NT2/D1 (cell line): ENCODE data around the gene SLC30A3.
A peak's percentile ranks its signal among the peaks of the same experiment; 100 is the strongest.

ENCODE experiments used
- DNase-seq: peaks from one replicate; pipeline ENCODE4 v3.0.0-alpha.2; 2011; ENCODE audit warnings: low read depth, low spot score
- H3K27me3 ChIP-seq: 2 replicates; pipeline ENCODE4 v1.6.0; 2011; ENCODE audit warnings: mild to moderate bottlenecking; ENCODE audit not compliant: insufficient read length, insufficient read depth
- H3K36me3 ChIP-seq: 2 replicates; pipeline ENCODE4 v1.6.1; 2011; ENCODE audit warnings: mild to moderate bottlenecking, low read length, mixed read lengths; ENCODE audit not compliant: insufficient read depth, insufficient read length
- H3K4me1 ChIP-seq: 2 replicates; pipeline ENCODE4 v1.5.1; 2011; ENCODE audit not compliant: insufficient read depth, insufficient read length
- H3K4me3 ChIP-seq: 2 replicates; pipeline ENCODE4 v1.5.1; 2011; ENCODE audit warnings: low read depth; ENCODE audit not compliant: insufficient read length
- H3K9ac ChIP-seq: 2 replicates; pipeline ENCODE4 v1.6.0; 2011; ENCODE audit warnings: low read depth; ENCODE audit not compliant: insufficient read length
- H3K9me3 ChIP-seq: 2 replicates; pipeline ENCODE4 v1.5.1; 2011; ENCODE audit warnings: mild to moderate bottlenecking, low read length; ENCODE audit not compliant: insufficient read depth
- SUZ12 ChIP-seq: IDR thresholded peaks from 2 replicates; pipeline ENCODE4 v1.6.1; 2011; ENCODE audit not compliant: insufficient read length, insufficient read depth; ENCODE audit errors: extremely low read depth
- YY1 ChIP-seq: IDR thresholded peaks from 2 replicates; pipeline ENCODE4 v1.6.1; 2011; ENCODE audit not compliant: insufficient read length, insufficient read depth
- ZNF274 ChIP-seq: IDR thresholded peaks from 2 replicates; pipeline ENCODE4 v1.6.1; 2011; ENCODE audit warnings: mild to moderate bottlenecking, low read depth, low read length

Gene SLC30A3

DNA sequence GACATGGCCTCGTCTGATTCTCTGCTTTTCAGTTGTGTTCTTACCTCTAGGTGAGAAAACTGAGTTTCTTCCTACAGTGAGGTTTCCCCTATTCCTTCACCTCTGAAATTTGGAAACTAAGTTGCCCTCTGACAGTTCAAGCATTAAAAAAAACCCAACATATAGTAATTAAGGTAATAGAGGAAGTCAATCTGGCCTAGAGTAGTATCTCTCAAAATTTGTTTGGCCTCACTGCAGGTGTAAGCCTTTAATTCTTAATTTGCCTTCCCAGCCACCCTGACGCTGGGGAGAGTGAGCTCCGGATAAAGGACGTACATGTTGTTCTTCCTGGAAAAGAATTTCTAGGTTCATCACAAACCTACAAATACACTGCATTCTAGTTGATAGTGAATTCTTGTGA, 44.2 kb downstream of the SLC30A3 start:
- Histone ChIP-seq H3K36me3 (peaks cover 82% of the 10 kb centered on the region), H3K27me3 (no peaks in the 10 kb centered on the region), H3K4me3 (peak overlapping the region; percentile 82), H3K9ac (peak overlapping the region; percentile 97), H3K4me1 (no peaks in the 10 kb centered on the region), H3K9me3 (no peaks in the 10 kb centered on the region)
- TF ChIP-seq ZNF274 (no peak), YY1 (no peak), SUZ12 (no peak)
- DNase-seq = no peak

- peak; percentile 81 for DNase-seq
- TF ChIP-seq ZNF274 (no peak), SUZ12 (no peak), YY1 (no peak)
- Histone ChIP-seq H3K4me3 (peak within 1 kb of the TSS; percentile 82), H3K27me3 (no peaks in the 10 kb centered on the region), H3K36me3 (peaks cover 73% of the 10 kb centered on the region), H3K9ac (peak within 1 kb of the TSS; percentile 97), H3K4me1 (no peaks in the 10 kb centered on the region), H3K9me3 (no peaks in the 10 kb centered on the region)
These were observed 45.4 kb downstream of the SLC30A3 start, which contains the start of gene CAD for GRCh38 chr2:27217173-27218121. Gene CAD (plus strand): TSS chr2:27217369. CDS start chr2:27217552, 183 bp downstream.

DNA sequence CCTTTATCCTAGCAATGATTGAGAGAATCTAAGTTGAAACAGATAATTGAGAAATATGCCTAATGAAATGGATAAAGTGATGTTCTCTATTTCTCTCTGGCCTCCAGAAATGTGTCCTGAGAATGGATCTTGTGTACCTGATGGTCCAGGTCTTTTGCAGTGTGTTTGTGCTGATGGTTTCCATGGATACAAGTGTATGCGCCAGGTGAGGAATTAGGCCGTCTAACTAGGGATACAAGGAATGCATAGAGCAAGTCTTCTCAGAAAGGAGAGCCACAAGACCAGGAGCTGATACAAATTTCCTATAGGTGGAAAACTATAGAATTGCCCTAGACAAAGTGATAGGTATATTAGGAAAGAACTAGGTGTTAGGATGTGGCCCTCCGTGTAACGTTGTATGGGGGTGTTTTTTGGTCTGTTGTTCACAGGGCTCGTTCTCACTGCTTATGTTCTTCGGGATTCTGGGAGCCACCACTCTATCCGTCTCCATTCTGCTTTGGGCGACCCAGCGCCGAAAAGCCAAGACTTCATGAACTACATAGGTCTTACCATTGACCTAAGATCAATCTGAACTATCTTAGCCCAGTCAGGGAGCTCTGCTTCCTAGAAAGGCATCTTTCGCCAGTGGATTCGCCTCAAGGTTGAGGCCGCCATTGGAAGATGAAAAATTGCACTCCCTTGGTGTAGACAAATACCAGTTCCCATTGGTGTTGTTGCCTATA, 46.3 kb downstream of the SLC30A3 start:
- no peak for TF ChIP-seq YY1
- TF ChIP-seq ZNF274 = no peak
- TF ChIP-seq SUZ12 = no peak
- Histone ChIP-seq H3K36me3 (peaks cover 64% of the 10 kb centered on the region), H3K9ac (no peak overlapping the region), H3K9me3 (no peaks in the 10 kb centered on the region), H3K4me3 (no peak overlapping the region), H3K4me1 (no peaks in the 10 kb centered on the region), H3K27me3 (no peaks in the 10 kb centered on the region)
- DNase-seq = no peak

- H3K4me3 ChIP-seq = no peak overlapping the region
- H3K27me3 ChIP-seq = no peaks in the 10 kb centered on the region
- no peak for DNase-seq
- H3K36me3 ChIP-seq = peaks cover 50% of the 10 kb centered on the region
- no peaks in the 10 kb centered on the region for H3K9me3 ChIP-seq
- no peak overlapping the region for H3K9ac ChIP-seq
- TF ChIP-seq ZNF274 (no peak), SUZ12 (no peak), YY1 (no peak)
- H3K4me1 ChIP-seq = no peaks in the 10 kb centered on the region
These were observed 47.9 kb downstream of the SLC30A3 start for GRCh38 chr2:27214941-27215340.

DNA sequence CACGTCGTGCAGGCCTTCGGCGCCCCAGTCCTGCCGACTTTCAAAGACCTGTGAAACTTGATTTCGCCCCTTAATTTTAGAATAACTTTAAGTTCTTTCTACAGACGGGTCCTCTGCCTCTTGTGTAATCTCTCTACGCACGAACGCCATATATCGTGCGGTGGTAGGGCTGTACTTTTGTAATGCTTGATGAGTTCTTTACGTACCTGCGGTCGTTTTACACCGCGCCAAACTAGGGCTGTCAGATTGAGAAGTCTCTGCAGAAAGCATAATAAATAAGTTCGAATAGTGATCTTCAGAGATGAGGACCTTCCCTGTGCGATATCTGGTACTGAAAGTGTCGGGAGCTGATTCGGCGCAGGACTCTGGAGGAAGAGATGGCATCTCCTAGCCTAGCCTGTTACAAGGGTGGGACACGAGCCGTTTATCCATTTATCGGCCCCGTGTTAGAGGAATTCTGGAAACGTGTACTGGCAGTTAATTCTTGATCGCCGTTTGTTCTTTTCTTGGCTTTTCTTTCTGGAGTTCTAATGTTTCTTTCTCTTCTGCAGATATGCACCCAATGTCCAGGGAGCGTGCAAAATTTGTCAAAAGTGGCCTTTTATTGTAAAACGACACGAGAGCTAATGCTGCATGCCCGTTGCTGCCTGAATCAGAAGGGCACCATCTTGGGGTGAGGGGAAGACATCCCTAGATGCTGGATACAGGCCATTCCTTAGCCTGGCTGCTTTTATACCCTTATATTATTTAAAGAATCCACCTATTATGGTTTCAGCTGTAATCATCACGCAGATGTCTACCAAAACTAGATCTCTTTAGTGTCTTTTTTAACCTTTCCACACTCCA, 50.0 kb downstream of the SLC30A3 start:
- H3K27me3 ChIP-seq = no peaks in the 10 kb centered on the region
- H3K4me1 ChIP-seq = no peaks in the 10 kb centered on the region
- peak overlapping the region; percentile 99 for H3K9ac ChIP-seq
- H3K4me3 ChIP-seq = peak overlapping the region; percentile 89
- no peaks in the 10 kb centered on the region for H3K9me3 ChIP-seq
- peaks cover 50% of the 10 kb centered on the region for H3K36me3 ChIP-seq
- TF ChIP-seq YY1 (no peak), ZNF274 (no peak), SUZ12 (no peak)
- no peak for DNase-seq

DNA sequence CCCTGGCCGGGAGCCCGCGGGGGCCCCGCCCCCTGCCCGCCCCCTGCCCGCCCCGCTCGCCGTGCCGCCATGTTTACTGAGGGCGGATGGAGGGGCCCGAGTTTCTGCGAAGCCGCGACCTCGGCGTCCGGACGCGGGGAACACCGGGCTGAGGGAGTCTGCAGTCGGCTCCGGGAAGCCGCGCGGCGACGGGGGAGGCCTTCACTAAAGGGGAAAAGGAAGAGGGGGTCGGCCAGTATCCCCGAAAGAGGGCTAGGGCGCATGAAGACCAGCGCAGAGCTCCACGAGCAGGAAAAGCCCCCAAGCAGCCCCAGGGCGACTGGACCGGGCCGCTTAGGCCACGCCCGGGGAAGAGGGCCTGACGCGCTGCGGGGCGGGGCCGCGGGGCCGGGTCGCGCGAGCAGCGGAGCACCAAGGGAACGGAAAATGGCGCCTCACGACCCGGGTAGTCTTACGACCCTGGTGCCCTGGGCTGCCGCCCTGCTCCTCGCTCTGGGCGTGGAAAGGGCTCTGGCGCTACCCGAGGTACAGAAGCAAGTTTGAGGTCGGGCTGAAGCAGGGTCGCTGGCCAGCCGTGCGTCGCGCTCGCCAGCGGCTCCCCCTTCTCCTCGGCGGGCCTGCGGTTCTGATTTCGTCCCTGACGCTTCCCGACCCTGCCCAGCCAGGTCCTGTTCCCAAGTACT, 50.8 kb downstream of the SLC30A3 start, which contains the start of the genes ATRAID and SLC5A6:
Gene ATRAID (plus strand): TSS at position 99 of the 683 bp plus-strand sequence. CDS start 328 bp downstream, at position 427.
Gene SLC5A6 (minus strand): TSS at position 326 of the 683 bp plus-strand sequence. CDS start 4,618 bp downstream, outside the sequence.
- Histone ChIP-seq H3K9me3 (no peaks in the 10 kb centered on the region), H3K4me3 (peak within 1 kb of the TSS; percentile 89), H3K36me3 (peaks cover 54% of the 10 kb centered on the region), H3K27me3 (no peaks in the 10 kb centered on the region), H3K9ac (peak within 1 kb of the TSS; percentile 99), H3K4me1 (no peaks in the 10 kb centered on the region)
- no peak for TF ChIP-seq SUZ12
- no peak for TF ChIP-seq ZNF274
- TF ChIP-seq YY1 = peak; percentile 43
- DNase-seq = peak; percentile 80
